ENCODE data around the gene RGL3.

DNA sequence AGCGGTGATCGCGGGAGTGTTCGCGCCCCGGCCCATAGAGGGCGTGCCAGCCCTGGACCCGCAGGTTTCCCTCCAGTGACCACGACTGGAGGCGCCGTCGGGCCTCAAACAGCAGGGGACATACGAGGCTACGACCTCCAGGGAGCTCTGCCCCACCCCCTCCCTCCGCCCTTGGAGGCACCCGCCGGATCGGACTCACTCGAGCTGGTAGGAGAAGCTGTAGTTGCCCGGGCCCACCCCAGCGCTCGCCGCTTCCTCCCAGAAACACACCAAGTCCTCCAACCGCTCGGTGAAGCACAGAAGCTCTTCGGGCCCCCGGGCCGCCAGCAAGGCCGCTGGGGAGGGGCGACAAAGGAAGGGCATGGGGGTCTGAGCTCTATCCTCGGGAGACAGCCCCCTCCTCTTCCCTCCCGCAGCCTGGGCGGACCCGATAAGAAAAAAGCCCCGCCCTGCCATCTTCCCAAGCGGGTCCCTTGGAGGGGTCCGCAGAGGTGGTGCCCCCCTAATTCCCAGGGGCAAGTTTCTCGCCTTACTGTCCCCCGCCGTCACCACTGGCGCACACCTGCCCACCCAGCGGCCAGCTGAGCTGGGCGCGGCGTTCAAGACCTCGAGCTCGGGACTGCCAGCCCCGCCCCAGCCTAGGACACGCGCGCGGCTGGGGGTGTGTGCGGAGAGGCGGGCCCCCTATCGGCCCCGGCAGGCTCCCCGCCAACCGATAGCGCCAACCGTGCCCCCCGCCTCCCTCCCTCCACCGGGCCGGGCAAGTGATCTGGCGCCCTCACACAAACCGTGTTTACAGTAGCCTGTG lies 36.0 kb downstream of the RGL3 start:
- TF ChIP-seq POLR2A (IDR thresholded peaks at IDR 0.05; ENCODE audit: low read length) (peak; percentile 33), GATA1 (IDR thresholded peaks at IDR 0.05; ENCODE audit: low read depth, low read length) (no peak)
